SU-DHL-6 (cell line): ENCODE data around the gene TMEM45B.

ENCODE experiments used
- EZH2phosphoT487 ChIP-seq: fragments of 200-600 bp; sonication (generic), shearing (Covaris generic); conservative IDR thresholded peaks from 2 replicates; pipeline ENCODE4 v1.6.1; 2018; ENCODE audit warnings: mild to moderate bottlenecking, antibody characterized with exemption, low read length, moderate library complexity, mixed read lengths
- TF ChIP-seq, protein P1 (sequence below): fragments of 200-600 bp; sonication (generic); IDR thresholded peaks from one replicate; pipeline ENCODE4 v1.5.1; 2017; ENCODE audit warnings: antibody characterized with exemption, mild to moderate bottlenecking, low read length, moderate library complexity; ENCODE audit not compliant: insufficient read depth, poor library complexity, severe bottlenecking

DNA sequence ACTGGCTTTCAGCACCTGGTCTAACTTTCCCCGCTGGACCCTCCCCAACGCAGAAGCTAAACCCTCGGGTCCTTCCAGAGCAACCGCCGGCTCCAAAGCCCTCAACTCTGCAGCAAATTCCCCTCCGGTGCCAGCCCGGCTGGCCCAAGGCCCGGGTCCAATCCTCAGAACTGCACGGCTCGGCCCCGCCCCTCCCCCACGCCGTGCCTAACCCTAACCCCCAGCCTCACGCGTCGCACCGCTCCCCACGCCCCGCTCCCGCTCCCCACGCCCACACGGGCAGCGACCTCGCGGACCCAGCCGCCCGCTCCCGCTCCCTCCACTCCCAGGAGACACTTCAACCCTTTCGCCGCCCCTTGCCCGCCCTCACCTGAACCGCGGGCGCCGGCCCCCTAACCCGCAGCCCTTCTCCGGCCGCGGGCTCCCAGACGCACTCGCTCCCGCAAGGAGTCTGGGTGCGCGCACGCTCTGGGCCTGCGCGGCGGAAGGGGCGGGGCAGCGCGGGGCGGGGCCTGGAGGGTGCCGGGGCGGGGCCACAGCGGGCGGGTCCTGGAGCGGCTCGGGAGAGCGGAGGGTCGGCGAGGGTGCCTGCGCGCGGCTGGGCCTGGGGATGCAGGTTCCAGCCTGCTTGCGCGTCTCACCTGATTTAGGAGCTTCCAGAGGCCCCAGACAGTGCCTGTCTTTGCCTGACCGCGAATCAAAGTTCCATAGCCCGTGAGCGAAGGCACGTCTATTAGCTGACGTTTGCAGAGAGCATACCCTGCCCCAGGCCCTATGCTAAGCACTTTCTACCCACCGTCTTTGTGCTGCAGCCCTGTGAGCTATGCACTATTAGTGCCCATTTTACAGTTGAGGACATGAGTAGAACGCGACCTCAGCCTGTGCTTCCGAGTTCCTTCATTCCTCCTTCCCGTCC lies 79.7 kb downstream of the TMEM45B start, which contains the start of gene NFRKB:
- TF ChIP-seq, protein P1, sequence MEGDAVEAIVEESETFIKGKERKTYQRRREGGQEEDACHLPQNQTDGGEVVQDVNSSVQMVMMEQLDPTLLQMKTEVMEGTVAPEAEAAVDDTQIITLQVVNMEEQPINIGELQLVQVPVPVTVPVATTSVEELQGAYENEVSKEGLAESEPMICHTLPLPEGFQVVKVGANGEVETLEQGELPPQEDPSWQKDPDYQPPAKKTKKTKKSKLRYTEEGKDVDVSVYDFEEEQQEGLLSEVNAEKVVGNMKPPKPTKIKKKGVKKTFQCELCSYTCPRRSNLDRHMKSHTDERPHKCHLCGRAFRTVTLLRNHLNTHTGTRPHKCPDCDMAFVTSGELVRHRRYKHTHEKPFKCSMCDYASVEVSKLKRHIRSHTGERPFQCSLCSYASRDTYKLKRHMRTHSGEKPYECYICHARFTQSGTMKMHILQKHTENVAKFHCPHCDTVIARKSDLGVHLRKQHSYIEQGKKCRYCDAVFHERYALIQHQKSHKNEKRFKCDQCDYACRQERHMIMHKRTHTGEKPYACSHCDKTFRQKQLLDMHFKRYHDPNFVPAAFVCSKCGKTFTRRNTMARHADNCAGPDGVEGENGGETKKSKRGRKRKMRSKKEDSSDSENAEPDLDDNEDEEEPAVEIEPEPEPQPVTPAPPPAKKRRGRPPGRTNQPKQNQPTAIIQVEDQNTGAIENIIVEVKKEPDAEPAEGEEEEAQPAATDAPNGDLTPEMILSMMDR, result no peak
- TF ChIP-seq EZH2phosphoT487, result no peak
